Neural cell (in vitro differentiated cells): ENCODE data around the gene BABAM2. TPM values are rescaled to one million over a fixed set of nuclear protein-coding genes. Genes with fewer than 3 reads are reported as not detected.

Experiments
- H2AFZ ChIP-seq: fragments of 200-600, 300-800 bp; sonication (generic), shearing (Covaris generic); 2 replicates; pipeline ENCODE4 v1.6.0; 2014; ENCODE audit warnings: low read depth, mild to moderate bottlenecking, antibody characterized with exemption, low read length, moderate library complexity
- H3F3A ChIP-seq: fragments of 200-600 bp; shearing (Covaris generic); 2 replicates; pipeline ENCODE4 v1.6.1; 2016; ENCODE audit warnings: mild to moderate bottlenecking, moderate library complexity, mixed read lengths, antibody characterized with exemption, low read length; ENCODE audit not compliant: insufficient read depth, poor library complexity, severe bottlenecking
- H3K27ac ChIP-seq: fragments of 200-600, 300-800 bp; sonication (generic), shearing (Covaris generic); 2 replicates; pipeline ENCODE4 v1.5.1; 2014; ENCODE audit warnings: mild to moderate bottlenecking, low read length, moderate library complexity
- H3K27me3 ChIP-seq: fragments of 300-800, 200-600 bp; sonication (generic), shearing (Covaris generic); 2 replicates; pipeline ENCODE4 v1.6.0; 2014; ENCODE audit warnings: mild to moderate bottlenecking, low read depth, low read length, moderate library complexity; ENCODE audit not compliant: insufficient read depth
- H3K36me3 ChIP-seq: fragments of 300-800, 200-600 bp; sonication (generic), shearing (Covaris generic); 2 replicates; pipeline ENCODE4 v1.5.1; 2014; ENCODE audit warnings: mild to moderate bottlenecking, antibody characterized with exemption, low read length, moderate library complexity; ENCODE audit not compliant: insufficient read depth
- H3K4me2 ChIP-seq: fragments of 300-800, 200-600 bp; sonication (generic), shearing (Covaris generic); 2 replicates; pipeline ENCODE4 v1.6.0; 2014; ENCODE audit warnings: mild to moderate bottlenecking, low read length
- H3K4me3 ChIP-seq: fragments of 300-800, 200-600 bp; sonication (generic), shearing (Covaris generic); 2 replicates; pipeline ENCODE4 v1.5.1; 2014; ENCODE audit warnings: mild to moderate bottlenecking, low read length, moderate library complexity
- H3K79me2 ChIP-seq: fragments of 200-600 bp; shearing (Covaris generic); replicated peaks from 2 replicates; pipeline ENCODE4 v1.6.0; 2014; ENCODE audit warnings: mild to moderate bottlenecking, low read length, moderate library complexity; ENCODE audit not compliant: insufficient read depth
- H3K9ac ChIP-seq: fragments of 300-800, 200-600 bp; sonication (generic), shearing (Covaris generic); 2 replicates; pipeline ENCODE4 v1.6.1; 2016; ENCODE audit warnings: mild to moderate bottlenecking, low read length, mixed read lengths
- H3K9me2 ChIP-seq: fragments of 200-600 bp; shearing (Covaris generic); 2 replicates; pipeline ENCODE4 v1.6.1; 2016; ENCODE audit warnings: mild to moderate bottlenecking, low read length, mixed read lengths; ENCODE audit not compliant: insufficient read depth
- H3K9me3 ChIP-seq: fragments of 200-600, 300-800 bp; sonication (generic), shearing (Covaris generic); 2 replicates; pipeline ENCODE4 v1.6.1; 2016; ENCODE audit warnings: mild to moderate bottlenecking, mixed run types, low read length, moderate library complexity, mixed read lengths
- H4K20me1 ChIP-seq: fragments of 200-600 bp; shearing (Covaris generic); 2 replicates; pipeline ENCODE4 v1.6.1; 2016; ENCODE audit warnings: mild to moderate bottlenecking, mixed run types; ENCODE audit not compliant: insufficient read depth
- EP300 ChIP-seq: fragments of 450-650 bp; conservative IDR thresholded peaks from 2 replicates; pipeline ENCODE4 v1.6.1; 2014; ENCODE audit warnings: antibody characterized with exemption, mild to moderate bottlenecking, moderate library complexity; ENCODE audit not compliant: poor library complexity, severe bottlenecking
- EZH2 ChIP-seq: fragments of 200-600, 300-800 bp; shearing (Covaris generic), sonication (generic); IDR thresholded peaks from 2 replicates; pipeline ENCODE4 v1.6.1; 2014; ENCODE audit warnings: antibody characterized with exemption, low read length, borderline replicate concordance, mild to moderate bottlenecking; ENCODE audit not compliant: insufficient read depth, poor library complexity, severe bottlenecking
- MXI1 ChIP-seq: fragments of 450-650 bp; conservative IDR thresholded peaks from 2 replicates; pipeline ENCODE4 v1.6.1; 2014; ENCODE audit warnings: antibody characterized with exemption, mild to moderate bottlenecking; ENCODE audit not compliant: poor library complexity, severe bottlenecking
- POLR2AphosphoS5 ChIP-seq: IDR thresholded peaks from 2 replicates; pipeline ENCODE4 v1.6.1; 2012
- RAD21 ChIP-seq: fragments of 450-650 bp; conservative IDR thresholded peaks from 2 replicates; pipeline ENCODE4 v1.6.1; 2014; ENCODE audit warnings: antibody characterized with exemption, mild to moderate bottlenecking, moderate library complexity
- SMC3 ChIP-seq: fragments of 450-650 bp; conservative IDR thresholded peaks from 2 replicates; pipeline ENCODE4 v1.6.1; 2014; ENCODE audit warnings: antibody characterized with exemption, mild to moderate bottlenecking, moderate library complexity; ENCODE audit not compliant: poor library complexity
- TAF1 ChIP-seq: IDR thresholded peaks from 2 replicates; pipeline ENCODE4 v1.6.1; 2012; ENCODE audit warnings: low read depth
- polyA plus RNA-seq: library from polyadenylated mRNA; depleted of rRNA; stranded (reverse); fragments of >200 nt; gene quantifications from 2 replicates; pipeline ENCODE4 v1.2.3, GENCODE V29; 2014
- TF ChIP-seq, protein P1 (sequence below): IDR thresholded peaks from 2 replicates; pipeline ENCODE4 v1.6.1; 2012; ENCODE audit warnings: borderline replicate concordance
- TF ChIP-seq, protein P2 (sequence below): fragments of 450-650 bp; IDR thresholded peaks from 2 replicates; pipeline ENCODE4 v1.5.1; 2014; ENCODE audit warnings: antibody characterized with exemption, mild to moderate bottlenecking, moderate library complexity; ENCODE audit not compliant: poor library complexity, severe bottlenecking

The BABAM2 gene
- polyA plus RNA-seq, 1 donor from 2014 or later: 15.3 TPM

DNA sequence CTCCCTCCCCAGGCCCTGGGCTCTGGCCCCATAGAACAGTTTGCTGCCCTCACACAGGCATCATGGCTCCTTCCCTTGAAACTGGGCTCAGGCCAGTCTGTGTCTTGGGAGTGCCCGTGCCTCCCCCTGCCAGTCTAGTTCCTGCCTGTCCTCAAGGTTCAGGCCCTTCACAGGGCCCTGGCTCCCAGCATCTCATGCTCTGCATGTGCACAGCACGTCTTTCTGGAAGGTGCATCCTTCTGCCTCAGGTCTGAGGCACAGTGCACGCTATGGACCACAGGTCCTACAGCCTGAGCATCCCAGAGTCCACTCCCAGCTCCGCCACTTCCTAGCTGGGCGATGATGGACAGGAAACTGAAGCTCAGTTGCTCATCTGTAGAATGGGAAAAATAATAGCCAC lies 466.5 kb downstream of the BABAM2 start:
- Histone ChIP-seq H3K9me3 (no peaks in the 10 kb centered on the region), H3K27ac (no peak overlapping the region), H4K20me1 (no peaks in the 10 kb centered on the region), H3F3A (no peaks in the 10 kb centered on the region), H3K4me2 (no peak overlapping the region), H3K36me3 (no peaks in the 10 kb centered on the region), H3K9ac (no peak overlapping the region), H3K79me2 (no peaks in the 10 kb centered on the region), H3K9me2 (no peaks in the 10 kb centered on the region), H2AFZ (no peak overlapping the region), H3K4me3 (no peak overlapping the region), H3K27me3 (no peaks in the 10 kb centered on the region)
- TF ChIP-seq MXI1 (no peak), TAF1 (no peak), POLR2AphosphoS5 (no peak), RAD21 (no peak), SMC3 (no peak), EZH2 (no peak), EP300 (no peak)
- TF ChIP-seq, protein P1, sequence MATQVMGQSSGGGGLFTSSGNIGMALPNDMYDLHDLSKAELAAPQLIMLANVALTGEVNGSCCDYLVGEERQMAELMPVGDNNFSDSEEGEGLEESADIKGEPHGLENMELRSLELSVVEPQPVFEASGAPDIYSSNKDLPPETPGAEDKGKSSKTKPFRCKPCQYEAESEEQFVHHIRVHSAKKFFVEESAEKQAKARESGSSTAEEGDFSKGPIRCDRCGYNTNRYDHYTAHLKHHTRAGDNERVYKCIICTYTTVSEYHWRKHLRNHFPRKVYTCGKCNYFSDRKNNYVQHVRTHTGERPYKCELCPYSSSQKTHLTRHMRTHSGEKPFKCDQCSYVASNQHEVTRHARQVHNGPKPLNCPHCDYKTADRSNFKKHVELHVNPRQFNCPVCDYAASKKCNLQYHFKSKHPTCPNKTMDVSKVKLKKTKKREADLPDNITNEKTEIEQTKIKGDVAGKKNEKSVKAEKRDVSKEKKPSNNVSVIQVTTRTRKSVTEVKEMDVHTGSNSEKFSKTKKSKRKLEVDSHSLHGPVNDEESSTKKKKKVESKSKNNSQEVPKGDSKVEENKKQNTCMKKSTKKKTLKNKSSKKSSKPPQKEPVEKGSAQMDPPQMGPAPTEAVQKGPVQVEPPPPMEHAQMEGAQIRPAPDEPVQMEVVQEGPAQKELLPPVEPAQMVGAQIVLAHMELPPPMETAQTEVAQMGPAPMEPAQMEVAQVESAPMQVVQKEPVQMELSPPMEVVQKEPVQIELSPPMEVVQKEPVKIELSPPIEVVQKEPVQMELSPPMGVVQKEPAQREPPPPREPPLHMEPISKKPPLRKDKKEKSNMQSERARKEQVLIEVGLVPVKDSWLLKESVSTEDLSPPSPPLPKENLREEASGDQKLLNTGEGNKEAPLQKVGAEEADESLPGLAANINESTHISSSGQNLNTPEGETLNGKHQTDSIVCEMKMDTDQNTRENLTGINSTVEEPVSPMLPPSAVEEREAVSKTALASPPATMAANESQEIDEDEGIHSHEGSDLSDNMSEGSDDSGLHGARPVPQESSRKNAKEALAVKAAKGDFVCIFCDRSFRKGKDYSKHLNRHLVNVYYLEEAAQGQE: no peak
- TF ChIP-seq, protein P2, sequence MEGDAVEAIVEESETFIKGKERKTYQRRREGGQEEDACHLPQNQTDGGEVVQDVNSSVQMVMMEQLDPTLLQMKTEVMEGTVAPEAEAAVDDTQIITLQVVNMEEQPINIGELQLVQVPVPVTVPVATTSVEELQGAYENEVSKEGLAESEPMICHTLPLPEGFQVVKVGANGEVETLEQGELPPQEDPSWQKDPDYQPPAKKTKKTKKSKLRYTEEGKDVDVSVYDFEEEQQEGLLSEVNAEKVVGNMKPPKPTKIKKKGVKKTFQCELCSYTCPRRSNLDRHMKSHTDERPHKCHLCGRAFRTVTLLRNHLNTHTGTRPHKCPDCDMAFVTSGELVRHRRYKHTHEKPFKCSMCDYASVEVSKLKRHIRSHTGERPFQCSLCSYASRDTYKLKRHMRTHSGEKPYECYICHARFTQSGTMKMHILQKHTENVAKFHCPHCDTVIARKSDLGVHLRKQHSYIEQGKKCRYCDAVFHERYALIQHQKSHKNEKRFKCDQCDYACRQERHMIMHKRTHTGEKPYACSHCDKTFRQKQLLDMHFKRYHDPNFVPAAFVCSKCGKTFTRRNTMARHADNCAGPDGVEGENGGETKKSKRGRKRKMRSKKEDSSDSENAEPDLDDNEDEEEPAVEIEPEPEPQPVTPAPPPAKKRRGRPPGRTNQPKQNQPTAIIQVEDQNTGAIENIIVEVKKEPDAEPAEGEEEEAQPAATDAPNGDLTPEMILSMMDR: no peak

- Histone ChIP-seq H2AFZ (no peak overlapping the region), H3K4me2 (no peak overlapping the region)
These were observed 467.6 kb downstream of the BABAM2 start for GRCh38 chr2:28357948-28358667.

More at GRCh38 chr2:28357948-28358667, 467.6 kb downstream of the BABAM2 start:
- no peaks in the 10 kb centered on the region for H3K9me3 ChIP-seq
- no peaks in the 10 kb centered on the region for H3K79me2 ChIP-seq
- no peak overlapping the region for H3K27ac ChIP-seq
- H3K36me3 ChIP-seq: no peaks in the 10 kb centered on the region
- no peaks in the 10 kb centered on the region for H4K20me1 ChIP-seq
- no peak overlapping the region for H3K4me3 ChIP-seq
- H3F3A ChIP-seq: no peaks in the 10 kb centered on the region
- no peaks in the 10 kb centered on the region for H3K27me3 ChIP-seq
- H3K9ac ChIP-seq: no peak overlapping the region
- no peaks in the 10 kb centered on the region for H3K9me2 ChIP-seq
- TF ChIP-seq MXI1: no peak
- no peak for TF ChIP-seq RAD21
- TF ChIP-seq POLR2AphosphoS5: no peak
- TF ChIP-seq, protein P2: no peak
